UCSD-AML1 (cell line): ENCODE measurements around the gene ATP4A.

ENCODE experiments used
- DNase-seq: peaks from one replicate; lab custom pipeline; 2025; ENCODE audit not compliant: unreplicated experiment; lab: John Stamatoyannopoulos, UW

The ATP4A gene

DNA sequence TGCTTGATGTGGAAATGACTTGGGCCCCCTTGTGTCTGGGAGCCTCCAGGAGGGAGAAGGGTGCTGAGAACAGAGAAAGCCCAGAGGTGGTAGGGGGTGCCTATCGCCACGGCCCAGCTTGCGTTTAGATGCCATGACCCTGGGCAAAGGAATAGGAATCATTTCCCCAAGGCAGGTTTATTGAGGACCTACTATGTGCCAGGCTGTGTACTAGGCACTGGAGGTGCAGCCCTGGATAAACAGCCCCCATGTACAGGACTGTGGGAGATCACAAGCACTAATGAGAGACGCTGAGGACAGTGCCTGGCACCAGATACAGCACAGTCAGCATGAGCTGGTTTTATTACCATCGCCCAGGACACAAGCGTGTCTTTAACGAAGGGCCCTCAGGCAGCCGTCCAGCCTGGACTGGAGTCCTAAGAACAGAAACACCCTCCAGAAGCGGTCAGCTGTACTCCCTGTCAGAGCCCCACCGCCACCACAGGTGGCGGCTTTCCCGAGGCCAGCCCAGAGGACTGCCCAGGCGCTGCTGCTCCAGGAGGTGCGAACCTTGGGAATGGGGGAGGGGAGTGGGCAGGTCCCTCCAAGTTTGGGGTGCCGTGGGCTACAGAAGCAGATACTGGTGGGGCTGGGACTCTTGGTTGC, 13.5 kb downstream of the ATP4A start:
- DNase-seq = no peak

DNA sequence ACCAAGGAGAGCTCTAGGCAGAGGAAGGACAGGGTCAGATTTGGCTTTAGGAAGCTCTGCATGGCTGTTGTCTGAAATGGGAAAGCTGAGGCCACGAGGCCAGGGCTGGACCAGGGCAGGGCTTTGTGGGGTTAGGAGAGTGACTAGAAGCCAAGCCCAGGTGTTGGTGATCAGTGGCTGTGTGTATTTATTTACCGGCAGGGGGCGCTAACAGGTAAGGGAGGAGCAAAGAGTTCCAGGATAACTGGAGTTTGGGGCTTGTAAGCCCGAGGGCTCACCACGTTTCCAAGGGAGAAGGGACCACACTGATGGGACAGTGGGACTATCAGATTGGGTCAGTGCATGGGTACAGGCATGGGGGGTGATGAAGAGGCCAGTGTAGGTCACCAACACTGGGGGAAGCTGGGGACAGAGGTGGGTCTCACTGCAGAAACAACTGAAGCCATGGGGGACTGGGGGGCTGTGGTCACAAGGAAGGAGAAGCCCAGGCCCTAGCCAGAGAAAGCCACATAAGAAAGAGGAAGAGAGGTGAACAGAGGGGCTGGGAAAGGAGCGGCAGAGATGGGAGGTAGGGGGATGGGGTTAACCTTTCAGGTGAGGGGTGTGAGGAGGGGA, 14.2 kb downstream of the ATP4A start:
- DNase-seq = peak; percentile 34

DNA sequence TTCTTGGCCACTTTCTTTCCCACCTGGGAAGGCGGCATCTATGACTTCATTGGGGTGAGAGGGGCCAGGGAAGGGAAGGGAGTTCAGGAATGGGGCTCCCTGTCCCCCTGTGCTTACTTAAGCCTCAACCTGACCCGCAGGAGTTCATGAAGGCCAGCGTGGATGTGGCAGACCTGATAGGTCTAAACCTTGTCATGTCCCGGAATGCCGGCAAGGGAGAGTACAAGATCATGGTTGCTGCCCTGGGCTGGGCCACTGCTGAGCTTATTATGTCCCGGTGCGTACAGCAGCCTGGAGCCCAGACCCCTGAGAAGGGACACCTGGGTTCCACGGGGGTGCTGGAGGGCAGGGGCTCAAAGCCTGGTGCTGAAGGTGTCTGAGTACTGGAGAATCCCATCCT, 16.9 kb downstream of the ATP4A start:
- DNase-seq = no peak

DNA sequence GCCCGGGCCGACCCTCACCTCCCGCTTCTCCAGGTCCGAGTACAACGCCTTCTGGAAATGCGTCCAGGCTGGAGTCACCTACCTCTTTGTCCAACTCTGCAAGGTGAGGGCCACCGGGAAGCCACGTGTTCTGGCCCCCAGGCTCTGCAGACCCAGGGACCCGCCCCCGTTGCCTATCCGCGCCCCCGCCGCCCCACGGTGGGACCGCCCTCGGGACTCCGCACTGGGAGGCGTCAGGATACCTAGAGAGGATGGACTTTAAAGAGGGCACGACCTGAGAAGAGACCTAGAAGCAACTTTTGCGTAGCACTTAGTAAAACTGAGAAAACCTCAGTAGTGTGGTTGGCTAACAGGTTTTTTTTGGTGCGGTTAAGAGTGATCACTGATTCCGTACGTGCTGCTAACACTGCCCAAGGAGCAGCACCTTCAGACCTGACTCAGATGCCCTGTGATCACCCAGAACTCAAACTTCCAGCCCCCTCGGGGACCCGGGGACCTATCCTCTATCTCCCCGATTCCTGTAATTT, 17.5 kb downstream of the ATP4A start:
- peak; percentile 51 for DNase-seq

DNA sequence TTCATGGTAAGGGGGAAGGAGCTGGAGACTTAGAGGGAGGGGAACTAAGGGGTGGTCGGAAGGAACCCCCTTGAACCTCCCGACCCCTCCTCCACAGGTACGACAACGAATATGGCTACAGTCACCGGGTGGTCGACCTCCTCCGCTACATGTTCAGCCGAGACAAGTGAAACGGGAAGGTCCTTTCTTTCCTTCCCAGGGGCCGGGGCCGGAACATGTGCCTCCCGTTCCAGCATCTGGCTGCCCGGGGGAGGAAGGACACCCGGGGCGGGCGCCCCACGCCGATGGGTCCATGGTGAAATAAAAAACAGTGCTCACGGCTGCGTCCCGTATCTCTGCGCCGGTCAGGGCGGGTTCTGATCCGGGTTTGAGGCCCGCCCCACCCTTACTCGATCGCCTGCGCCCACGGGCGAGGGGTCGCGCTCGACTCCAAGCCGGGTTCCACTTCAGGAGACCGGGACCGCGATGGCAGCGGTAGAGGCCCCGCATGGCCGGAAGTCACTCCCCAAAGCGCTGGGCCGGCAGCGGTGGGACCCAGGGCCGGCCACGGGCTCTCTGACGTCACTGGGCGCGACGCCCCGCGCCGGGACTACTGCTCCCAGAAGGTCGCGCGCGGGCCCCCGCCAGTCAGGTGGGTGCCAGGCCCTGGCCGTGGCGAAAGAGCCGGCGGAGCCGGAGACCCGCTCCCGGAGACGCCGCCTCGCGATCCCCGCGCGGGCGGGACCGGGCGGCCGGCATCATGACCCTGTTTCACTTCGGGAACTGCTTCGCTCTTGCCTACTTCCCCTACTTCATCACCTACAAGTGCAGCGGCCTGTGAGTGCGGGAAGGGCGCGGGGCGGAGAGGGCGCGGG, 18.2 kb downstream of the ATP4A start, which contains the start of gene TMEM147:
TMEM147 (plus strand) TSS at position 626 of the 854 bp plus-strand sequence; CDS start at position 740, 114 bp downstream.
- DNase-seq = peak; percentile 92

DNA sequence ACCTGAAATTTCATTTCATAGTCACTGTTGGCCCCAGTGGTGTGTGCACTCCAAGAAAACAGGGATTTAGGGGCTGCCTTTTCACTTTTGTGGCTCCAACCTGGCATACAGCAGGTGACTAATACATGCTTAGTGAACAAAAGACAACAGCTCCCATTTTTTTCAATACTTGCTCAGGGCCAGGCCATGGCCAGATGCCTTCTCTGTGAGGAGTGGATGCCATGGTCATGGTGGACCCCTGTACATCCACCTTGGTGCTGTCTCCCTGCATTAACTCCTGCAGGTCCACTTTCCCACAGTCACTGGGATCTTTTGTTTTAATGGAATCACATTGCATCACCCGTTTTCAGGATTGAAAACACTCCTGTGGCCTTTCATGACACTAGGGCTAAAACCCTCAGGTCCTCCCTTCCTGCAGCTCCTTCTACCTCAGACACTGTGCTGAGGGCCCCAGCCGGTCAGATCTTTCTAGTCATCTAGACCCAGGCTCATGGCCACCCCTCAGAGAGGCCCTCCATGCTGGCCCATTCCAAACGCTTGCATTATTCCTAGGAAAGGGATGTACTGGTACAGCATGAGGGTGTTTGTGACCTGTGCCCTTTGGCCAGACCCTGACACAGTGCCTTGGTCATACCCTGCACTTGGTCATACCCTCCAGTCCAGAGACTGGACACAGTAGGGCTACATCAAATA, 19.2 kb downstream of the ATP4A start:
- no peak for DNase-seq

DNA sequence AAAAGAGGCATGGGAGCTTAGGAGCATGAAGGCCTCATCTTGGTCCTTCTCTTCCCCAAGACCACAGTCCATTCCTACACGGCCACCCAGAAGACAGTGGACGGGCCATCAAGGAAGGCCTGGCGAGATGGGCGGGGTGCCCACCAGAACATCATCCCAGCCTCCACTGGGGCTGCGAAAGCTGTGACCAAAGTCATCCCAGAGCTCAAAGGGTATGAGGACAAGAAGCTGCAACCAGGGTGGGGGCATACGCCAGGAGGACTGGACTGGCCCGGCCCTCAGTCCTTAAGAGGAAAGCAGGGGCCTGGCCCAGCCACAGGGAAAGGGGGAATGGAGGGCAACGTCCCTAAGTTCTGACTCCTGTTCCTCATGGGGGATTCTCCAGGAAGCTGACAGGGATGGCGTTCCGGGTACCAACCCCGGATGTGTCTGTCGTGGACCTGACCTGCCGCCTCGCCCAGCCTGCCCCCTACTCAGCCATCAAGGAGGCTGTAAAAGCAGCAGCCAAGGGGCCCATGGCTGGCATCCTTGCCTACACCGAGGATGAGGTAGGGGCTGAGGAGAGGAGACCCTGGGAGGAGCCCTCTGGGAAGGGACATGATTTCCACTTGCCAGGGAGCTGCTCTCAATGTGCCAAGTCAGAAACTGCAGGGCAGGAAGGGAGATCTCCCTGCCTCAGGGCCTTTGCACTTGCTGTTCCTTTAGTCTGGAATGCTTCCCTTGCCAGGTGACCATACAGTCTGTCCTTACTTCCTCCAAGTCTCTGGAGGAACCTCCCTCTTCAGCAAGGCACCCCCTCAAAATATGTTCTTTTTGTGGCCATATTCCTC, 20.0 kb downstream of the ATP4A start:
- DNase-seq = no peak

DNA sequence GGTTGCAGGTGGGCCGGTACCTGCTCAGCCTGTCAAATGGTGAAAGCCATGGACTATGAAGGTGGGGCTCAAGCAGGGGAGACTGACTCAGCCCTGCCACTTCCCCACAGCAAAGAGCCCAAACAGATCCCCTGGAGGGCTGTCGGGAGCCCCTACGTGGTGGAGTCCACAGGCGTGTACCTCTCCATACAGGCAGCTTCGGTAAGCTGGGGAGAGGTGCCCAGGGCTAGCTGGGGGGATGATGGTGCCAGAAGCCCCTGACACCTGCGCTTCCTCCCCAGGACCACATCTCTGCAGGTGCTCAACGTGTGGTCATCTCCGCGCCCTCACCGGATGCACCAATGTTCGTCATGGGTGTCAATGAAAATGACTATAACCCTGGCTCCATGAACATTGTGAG, 21.2 kb downstream of the ATP4A start:
- no peak for DNase-seq

DNA sequence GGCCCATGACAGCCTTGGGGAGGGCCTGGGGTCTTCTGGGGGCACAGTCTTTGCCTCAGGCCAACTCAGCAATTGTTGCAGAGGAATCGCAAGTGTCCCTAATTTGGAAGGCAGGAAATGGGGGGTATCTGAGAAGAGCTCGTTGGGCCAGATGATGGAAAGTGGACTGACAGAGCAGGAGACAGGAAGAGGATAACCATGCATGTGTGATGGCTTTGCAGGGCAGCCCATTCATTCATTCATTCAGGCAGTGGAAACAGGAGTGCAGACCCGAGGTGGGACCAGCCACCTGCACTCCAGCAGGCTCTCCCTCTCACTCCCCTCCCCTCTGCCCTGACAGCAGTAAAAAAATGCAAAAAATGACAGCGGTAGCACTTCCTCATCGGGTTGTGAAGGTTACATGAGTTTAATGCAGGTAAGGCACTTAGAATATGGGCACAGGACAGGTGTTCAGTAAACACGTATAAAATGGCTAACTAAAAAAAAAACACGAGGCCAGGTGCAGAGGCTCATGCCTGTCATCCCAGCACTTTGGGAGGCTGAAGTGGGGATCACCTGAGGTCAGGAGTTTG, 23.0 kb downstream of the ATP4A start:
- no peak for DNase-seq

DNA sequence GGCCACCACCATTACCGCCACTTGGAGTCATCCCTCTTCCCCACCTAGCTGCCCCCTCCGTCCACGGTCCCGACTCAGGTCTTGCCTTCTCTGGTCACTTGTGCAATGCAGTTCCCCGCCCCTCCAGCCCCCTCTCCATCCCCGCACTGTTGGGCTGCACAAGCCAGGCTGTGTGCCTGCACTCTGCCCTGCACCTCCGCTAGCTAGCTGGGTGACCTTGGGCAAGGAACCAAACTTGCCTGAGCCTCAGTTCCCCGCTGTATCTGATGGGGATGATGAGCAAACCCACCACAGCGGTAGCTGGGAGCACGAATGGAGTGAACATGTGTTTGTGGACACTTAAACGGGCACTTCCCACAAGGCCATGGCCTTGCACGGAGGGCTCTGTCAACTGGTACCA, 23.6 kb downstream of the ATP4A start:
- DNase-seq = no peak

DNA sequence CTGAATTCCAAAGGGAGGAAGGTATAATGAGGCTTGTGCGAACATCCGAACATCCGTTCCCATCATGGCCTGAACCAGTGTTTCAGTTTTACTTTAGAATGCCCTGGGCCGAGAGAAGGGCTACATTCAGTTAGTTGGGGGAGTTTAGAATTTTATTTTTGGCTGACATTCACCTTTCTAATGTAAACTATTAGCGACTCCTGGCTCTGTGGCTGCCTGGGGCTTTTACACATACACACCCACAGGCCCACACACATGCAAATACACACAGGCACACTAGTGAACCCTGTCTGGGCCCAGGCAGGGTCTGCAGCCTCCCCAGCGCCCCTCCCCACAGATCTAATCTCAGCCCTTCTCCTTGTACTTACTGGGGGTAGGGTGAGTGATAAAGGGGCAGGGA, 24.1 kb downstream of the ATP4A start:
- no peak for DNase-seq

DNA sequence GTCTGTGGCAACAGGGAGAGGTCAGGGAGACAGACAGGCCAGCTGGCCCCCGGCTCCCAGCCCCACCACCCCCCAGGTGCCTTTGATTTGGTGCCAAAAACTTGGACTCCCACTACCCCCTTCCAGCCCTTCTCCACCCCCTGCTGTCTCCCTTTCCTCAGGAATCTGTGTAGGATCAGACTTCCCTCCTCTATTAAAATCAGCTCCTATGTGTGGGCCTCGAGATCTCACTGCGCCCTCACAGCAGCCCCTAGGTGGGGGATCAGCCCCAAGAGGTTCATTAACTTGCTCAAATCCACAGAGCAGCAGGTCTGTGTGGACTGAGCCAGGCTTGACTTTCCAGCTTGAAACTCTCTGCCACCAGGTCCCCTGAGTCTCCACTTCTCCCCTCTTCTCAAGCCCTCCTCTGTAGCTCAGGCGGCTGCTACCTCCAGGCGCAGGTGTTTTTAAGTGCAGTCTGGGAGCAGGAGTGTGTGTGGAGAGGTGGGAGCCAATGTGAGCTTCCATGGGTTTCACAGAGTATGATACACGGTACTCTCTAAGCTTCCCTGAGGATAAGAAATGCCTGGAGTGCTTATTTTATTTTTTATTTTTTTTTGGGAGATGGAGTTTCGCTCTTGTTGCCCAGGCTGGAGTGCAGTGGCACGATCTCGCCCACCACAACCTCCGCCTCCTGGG, 28.5 kb downstream of the ATP4A start:
- DNase-seq = no peak

DNA sequence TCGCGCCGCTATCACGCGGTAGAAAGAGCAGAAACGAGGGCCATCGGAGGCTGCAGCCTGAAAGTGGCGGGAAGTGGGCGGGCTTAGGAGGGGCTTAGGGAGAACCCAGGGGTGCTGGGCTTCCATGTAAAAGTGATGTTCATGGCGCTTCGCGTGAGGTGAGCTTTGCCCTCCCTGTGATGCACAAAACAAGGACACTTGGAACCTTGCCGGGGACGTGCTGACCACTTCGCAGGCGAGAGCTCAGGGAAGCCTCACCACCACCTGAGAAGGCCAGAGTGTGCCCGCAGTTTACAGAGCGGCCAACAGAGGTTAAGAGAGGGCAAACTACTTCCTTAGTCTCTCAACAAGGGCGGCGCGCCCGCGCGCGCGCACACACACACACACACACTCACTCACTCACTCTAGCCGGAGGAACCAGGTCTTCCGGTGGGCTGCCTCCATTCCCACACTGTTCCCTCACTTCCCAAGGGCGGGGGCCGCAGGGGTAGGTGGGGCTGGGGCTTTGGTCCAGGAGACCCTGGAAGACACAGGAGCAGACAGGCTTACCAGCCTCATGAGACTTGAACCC, 29.6 kb downstream of the ATP4A start:
- DNase-seq = peak; percentile 62

DNA sequence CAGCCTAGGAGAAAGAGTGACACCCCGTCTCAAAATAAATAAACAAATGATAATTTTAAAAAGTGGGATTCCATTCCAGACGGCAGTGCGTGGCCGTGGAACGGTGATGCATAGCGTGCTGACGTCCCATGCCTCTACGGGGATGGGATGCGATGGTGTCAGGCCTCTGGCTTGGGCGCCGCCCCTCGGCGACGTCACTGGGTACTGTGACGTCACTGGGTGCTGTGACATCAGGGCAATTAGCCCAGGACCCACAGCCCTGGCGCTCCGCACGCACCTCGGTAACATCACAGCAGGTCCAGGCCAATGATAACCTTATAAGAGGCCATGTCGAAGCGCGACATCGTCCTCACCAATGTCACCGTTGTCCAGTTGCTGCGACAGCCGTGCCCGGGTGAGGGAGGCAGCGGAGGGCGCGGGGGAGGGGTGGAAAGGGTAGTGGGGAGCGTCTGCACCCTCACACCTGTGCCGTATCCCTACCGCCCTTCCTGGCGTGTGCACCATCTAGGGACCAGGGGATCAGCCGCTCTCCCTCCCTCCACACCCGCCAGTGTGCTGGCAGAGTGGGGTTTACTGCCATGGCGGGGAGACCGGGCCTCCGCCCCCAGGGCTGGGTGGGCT, 30.1 kb downstream of the ATP4A start, which contains the start of gene GAPDHS:
GAPDHS (plus strand) TSS at position 256 of the 621 bp plus-strand sequence; CDS start at position 328, 72 bp downstream.
- DNase-seq = no peak

DNA sequence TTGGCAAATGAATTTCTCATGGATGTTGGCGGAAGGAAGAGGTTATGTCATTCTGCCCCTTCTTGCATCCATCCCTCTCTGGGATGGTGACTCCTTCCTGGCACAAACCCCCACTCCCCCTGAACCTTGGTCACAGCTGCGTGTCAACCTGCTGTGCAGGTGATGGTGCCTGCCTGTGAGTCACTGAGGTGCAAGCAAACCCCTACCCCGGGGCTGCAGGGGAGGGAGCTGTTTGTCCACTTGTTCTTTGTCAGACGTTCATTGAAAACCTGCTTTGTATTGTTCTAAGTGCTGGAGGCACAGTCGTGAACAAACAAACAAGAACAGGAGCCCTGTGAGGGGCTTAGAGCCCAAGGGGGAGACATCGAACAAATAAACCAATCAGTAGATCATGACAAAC, 32.2 kb downstream of the ATP4A start:
- no peak for DNase-seq

DNA sequence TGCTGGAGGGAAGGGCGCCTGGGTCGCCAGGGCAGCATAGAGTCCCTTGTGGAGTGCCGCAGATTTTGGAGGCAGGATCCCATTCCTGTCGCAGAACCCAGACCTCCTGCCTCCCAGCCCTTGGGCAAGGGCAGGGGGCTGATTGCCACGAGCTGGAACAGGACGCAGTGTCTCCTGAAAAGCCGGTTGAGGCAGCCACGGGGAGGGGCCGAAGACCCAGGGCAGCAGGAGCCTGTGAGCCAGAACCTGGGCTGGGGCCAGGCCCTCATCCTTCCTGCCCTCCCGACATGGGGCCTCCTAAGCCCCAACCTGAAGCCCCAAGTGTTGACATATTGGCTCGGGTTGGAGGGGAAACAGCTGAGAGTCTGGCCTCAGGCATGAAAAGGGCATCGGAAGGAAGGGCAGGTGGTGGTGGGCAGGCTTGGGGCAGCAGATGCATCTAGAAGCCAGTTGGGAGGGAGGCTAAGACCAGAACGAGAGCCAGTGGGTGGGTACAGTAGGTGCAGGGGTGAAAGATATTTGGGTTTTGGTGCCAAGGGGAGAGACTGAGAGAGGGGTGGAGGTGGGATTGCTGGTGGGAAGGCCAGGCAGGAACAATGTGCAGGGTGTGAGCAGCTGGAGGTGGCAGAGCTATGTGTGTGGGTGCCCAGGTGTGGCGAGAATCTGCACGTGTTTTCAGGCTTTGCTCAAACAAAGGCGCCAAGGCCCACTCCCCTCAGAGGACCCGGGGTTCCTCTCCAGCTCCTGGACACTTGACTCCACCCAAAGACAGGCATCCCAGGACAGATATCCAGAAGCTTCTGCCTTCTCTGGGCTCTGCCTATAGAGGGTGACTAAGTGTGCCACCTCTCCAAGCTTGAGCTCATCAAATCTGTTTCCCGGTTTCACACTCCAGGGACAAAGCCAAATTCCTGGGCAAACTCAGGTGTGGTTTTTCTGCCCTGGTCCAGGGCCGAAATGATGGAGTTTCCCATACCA, 33.9 kb downstream of the ATP4A start:
- no peak for DNase-seq
